Neural cell (in vitro differentiated cells): Measurements from ENCODE around the gene DPP6.
"Not testable (repeated sequence)": the region's sequence is repeated elsewhere in the genome, so short reads cannot be mapped to it uniquely, and the experiment has no call there.

ENCODE experiments used
- EP300 ChIP-seq: fragments of 450-650 bp; conservative IDR thresholded peaks from 2 replicates; pipeline ENCODE4 v1.6.1; 2014; ENCODE audit warnings: antibody characterized with exemption, mild to moderate bottlenecking, moderate library complexity; ENCODE audit not compliant: poor library complexity, severe bottlenecking
- POLR2AphosphoS5 ChIP-seq: IDR thresholded peaks from 2 replicates; pipeline ENCODE4 v1.6.1; 2012
- RAD21 ChIP-seq: fragments of 450-650 bp; conservative IDR thresholded peaks from 2 replicates; pipeline ENCODE4 v1.6.1; 2014; ENCODE audit warnings: antibody characterized with exemption, mild to moderate bottlenecking, moderate library complexity
- TF ChIP-seq, protein P1 (sequence below): fragments of 450-650 bp; IDR thresholded peaks from 2 replicates; pipeline ENCODE4 v1.5.1; 2014; ENCODE audit warnings: antibody characterized with exemption, mild to moderate bottlenecking, moderate library complexity; ENCODE audit not compliant: poor library complexity, severe bottlenecking

- TF ChIP-seq POLR2AphosphoS5, RAD21, EP300: not testable (repeated sequence)
- TF ChIP-seq, protein P1, sequence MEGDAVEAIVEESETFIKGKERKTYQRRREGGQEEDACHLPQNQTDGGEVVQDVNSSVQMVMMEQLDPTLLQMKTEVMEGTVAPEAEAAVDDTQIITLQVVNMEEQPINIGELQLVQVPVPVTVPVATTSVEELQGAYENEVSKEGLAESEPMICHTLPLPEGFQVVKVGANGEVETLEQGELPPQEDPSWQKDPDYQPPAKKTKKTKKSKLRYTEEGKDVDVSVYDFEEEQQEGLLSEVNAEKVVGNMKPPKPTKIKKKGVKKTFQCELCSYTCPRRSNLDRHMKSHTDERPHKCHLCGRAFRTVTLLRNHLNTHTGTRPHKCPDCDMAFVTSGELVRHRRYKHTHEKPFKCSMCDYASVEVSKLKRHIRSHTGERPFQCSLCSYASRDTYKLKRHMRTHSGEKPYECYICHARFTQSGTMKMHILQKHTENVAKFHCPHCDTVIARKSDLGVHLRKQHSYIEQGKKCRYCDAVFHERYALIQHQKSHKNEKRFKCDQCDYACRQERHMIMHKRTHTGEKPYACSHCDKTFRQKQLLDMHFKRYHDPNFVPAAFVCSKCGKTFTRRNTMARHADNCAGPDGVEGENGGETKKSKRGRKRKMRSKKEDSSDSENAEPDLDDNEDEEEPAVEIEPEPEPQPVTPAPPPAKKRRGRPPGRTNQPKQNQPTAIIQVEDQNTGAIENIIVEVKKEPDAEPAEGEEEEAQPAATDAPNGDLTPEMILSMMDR, result not testable (repeated sequence)
Observed at GRCh38 chr7:154015636-154016035, 36.6 kb upstream of the DPP6 start.
